Amniotic epithelial cell (primary cell): ENCODE measurements around the gene NME4.
"Not testable (repeated sequence)": the region's sequence is repeated elsewhere in the genome, so short reads cannot be mapped to it uniquely, and the experiment has no call there.

Source experiments
- DNase-seq: peaks from one replicate; pipeline ENCODE4 v3.0.0-alpha.2; 2010; ENCODE audit warnings: low read depth

The NME4 gene

GRCh38 chr16:377419-377951 is 19.5 kb upstream of the NME4 start:
- DNase-seq, result no peak

GRCh38 chr16:378113-378820 is 18.7 kb upstream of the NME4 start:
- DNase-seq, result not testable (repeated sequence)

DNA sequence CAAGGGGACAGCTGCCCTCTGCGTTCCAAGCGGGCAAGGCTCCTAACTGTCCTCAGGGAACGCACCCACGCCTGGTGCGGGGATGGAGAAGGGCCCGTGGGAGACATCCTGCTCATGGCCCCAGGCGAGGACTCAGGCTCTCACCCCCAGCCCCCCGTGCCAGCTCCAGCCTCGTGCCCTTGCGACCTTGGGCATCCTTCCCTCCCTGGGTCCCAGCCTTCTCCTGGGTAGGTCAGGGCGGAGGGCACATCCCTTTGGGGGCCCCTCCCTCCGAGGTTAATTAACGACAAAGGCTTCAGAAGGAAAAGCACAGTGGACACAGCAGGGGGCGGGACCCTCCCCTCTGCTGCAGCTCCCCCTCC is 18.2 kb upstream of the NME4 start:
- no peak for DNase-seq

DNA sequence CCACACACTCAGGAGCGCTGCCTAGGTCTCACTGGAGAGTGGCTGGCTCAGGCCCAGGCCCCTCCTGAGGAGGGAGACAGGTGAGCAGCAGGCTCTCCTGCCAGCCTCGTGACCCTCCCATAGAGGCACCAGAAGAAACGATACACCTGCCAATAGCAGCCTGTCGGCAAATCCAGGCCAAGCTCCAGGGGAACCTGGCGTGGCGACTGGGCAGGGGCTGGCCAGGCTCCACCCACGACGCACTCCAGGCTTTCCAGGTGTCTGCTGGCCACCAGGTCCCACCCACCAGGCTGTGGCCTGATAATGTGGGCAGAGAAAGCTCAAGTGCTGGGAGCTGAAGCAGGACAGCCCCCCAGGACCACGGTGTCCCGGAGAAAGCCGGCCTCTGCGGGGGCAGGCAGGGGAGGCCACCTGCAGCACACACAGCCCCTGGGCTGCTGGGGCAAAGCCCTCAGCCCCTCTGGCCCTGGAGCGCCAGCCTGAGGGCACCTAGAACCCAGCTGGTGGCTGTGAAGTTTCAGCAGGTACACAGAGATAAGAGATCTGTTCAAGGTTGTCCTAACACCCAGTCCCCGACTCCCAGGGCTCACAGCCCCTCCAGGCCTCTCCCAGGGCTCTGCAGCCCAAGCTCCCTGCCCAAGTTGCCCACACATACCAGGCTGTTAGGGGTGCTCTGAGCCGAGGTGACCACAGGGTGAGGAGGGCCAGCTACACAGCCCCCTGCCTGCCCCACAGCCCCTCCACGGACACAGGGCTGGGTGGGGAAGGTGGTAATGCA is 17.6 kb upstream of the NME4 start:
- DNase-seq, result no peak

DNA sequence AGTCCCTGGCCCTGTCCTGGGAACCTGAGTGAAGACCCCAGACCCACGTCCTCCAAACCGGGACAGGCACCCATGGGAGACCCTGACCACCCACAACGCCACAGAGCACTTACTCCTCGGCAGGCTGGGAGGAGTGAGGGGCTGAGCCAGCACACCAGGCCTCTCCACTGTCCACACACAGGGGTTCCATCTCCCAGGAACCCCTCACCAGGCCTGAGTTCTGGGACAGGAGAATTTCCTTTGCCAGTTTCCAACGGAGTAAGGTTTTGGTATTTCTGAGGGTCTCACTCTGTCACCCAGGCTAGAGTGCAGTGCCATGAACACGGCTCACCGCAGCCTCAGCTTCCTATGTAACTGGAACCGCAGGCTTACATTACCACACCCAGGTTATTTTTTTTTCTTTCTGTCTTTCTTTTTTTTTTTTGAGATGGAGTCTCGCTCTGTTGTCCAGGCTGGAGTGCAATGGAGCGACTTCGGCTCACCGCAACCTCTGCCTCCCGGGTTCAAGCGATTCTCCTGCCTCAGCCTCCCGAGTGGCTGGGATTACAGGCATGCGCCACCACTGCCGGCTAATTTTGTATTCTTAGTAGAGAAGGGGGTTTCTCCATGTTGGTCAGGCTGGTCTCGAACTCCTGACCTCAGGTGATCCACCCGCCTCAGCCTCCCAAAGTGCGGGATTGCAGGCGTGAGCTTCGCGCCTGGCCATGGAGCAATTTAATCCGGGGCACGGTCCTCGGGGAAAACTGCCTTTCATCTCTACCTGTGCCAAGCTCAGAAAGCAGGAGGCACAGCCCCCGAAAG is 16.8 kb upstream of the NME4 start:
- DNase-seq, result no peak

- no peak for DNase-seq
These were observed 16.3 kb upstream of the NME4 start for GRCh38 chr16:380762-381011.

GRCh38 chr16:381012-381788 is 15.8 kb upstream of the NME4 start:
- DNase-seq, result no peak

DNA sequence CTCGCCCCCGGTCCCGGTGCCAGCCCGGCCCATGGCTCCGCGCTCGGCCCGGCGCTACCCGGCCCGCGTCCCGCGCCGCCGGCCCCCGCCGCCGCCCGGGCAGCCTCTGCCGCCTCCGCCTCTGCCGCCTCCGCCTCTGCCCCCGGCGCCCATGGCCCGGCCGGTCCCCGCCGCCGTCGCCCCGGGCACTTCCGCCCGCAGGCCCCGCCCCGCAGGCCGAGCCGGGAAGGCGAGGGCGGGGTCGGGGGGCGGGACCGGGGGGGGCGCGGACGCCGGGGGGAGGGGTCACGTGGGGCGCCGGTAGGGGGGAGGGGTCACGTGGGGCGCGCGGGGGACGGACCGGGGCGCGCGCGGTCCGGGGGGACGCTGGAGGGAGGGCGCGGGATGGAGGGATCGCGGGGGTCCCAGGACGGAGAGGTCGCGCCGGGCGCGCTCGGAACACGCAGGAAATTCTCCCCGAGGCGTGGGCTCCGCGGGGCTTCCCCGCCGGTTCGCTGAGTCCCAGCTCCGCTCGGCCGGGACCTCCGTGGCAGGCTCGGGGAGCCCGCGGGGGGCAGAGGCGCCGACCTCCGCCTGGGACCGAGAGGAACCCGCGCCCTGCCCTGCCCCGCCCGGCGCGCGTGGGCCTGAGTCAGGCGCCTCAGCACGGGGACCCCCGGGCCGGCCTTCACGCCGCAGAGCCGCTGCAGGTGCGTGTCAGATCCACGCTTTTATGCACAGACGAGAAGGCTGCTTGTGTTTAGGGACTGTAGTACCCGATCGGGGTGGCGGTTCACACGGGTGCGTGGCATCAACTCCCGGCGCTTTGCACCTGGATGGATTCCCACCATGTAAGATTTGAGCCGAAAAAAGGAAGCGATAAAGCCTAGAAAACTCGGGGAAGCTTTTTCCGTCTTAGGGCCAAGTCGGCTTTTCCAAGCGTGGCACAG is 14.9 kb upstream of the NME4 start, which contains the start of gene PGAP6:
Gene PGAP6 (minus strand): TSS at position 190 of the 929 bp plus-strand sequence. CDS start 157 bp downstream, at position 33.
- DNase-seq, result peak; percentile 18

GRCh38 chr16:383326-384051 is 13.5 kb upstream of the NME4 start:
- DNase-seq, result no peak

DNA sequence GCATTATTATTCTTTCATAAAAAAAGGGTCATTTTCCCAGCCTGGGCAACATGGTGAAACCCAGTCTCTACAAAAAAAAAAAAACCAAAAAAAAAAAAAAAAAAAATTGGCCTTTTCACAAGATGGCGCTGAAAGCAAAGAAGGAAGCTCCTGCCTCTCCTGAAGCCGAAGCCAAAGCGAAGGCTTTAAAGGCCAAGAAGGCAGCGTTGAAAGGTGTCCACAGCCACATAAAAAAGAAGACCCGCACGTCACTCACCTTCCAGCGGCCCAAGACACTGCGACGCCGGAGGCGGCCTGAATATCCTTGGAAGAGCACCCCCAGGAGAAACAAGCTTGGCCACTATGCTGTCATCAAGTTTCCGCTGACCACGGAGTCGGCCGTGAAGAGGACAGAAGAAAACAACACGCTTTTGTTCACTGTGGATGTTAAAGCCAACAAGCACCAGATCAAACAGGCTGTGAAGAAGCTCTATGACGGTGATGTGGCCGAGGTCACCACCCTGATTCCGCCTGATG is 10.3 kb upstream of the NME4 start:
- peak; percentile 25 for DNase-seq

DNA sequence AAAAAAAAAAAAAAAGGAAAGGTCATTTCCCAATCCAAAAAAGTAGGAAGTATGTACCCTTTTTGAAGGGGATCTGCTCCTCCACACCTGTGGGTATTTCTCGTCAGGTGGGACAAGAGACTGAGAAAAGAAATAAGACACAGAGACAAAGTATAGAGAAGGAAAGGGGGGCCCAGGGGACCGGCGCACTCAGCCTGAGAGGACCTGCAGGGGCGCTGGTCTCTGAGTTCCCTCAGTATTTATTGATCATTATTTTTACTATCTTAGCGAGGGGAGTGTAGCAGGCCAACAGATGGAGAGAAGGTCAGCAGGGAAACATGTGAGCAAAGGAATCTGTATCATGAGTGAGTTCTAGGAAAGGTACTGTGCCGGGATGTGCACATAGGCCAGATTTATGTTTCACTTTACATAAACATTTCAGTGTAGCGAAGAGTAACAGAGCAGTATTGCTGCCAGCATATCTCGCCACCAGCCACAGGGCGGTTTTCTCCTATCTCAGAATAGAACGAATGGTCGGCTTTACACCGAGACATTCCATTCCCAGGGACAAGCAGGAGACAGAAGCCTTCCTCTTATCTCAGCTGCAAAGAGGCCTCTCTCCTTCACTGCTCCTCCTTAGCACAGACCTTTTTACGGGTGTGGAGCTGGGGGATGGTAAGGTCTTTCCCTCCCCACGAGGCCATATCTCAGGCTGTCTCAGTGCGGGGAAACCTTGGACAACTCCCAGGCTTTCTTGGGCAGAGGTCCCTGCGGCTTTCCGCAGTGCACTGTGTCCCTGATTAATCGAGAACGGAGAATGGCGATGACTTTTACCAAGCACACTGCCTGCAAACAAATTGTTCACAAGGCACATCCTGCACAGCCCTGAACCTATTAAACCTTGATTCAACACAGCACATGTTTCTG is 9.0 kb upstream of the NME4 start:
- peak; percentile 98 for DNase-seq

GRCh38 chr16:389352-389751 is 7.6 kb upstream of the NME4 start:
- no peak for DNase-seq

GRCh38 chr16:391885-392335 is 5.1 kb upstream of the NME4 start:
- DNase-seq, result peak; percentile 92

DNA sequence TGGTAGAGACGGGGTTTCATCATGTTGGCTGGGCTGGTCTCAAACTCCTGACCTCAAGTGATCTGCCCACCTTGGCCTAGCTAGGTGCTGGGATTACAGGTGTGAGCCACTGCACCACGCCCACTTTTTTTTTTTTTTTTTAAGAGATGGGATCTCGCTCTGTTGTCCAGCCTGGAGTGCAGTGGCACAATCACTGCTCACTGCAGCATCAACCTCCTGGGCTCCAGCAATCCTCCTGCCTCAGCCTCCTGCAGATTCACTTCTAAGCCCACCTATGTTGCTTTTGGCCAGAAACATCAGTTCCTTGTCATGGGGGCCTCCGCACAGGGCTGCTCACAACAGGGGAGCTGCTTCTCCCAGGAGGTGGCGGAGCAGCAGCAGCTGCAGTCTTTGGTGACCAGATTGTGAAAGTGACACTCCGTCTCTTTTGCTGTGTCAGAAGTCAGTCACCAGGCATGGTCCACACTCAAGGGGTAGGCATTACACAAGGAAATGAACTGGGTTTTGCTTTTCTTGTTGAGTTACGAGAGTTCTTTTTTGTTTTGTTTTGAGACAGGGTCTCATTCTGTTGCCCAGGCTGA is 4.5 kb upstream of the NME4 start:
- no peak for DNase-seq

GRCh38 chr16:396199-396598 is 800 bp upstream of the NME4 start:
- DNase-seq, result no peak

DNA sequence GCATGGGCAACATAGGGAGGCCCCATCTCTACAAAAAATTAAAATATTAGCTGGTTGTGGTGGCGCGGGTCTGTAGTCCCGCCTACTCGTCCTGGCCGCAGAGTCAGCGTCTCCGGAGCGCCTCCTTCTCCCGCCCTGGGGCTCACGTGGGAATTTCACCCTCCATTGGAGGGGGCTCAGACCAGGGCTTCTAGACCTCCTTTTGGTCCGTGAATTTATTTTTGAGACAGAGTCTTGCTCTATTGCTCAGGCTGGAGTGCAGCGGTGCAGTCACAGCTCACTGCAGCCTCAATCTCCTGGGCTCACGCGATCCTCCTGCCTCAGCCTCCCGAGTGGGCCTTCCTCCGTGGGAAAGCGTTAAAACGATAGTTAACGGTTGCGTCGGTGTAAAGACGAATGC is 394 bp upstream of the NME4 start:
- DNase-seq, result peak; percentile 36

DNA sequence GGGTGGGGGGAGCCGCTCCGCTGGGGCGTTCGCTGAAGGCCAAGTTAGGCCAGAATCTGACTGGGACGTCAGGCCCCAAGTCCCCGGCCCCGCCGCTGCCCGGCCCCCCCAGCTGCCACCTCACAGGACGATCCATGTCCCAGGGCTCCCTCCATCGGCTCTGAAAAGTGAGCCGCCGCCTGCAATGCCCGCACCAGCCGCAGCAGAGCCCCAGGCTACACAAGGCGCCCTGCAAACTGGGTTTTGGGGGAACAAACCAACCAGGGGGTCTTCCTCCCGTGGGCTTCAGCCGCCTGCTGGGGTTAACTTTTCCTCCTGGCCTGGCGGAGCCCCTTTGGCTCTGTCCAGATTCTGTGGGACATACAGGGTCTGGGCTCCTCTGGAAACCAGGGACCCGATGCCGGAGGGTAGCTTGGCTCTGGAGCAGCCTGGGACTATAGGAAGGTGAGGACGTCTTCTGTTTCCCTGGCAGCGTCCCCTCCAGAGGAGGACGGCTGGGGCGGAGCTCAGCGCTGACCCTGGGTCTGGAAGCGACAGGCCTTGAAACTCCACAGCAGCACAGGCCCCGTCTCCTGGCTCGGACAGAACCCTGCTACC is 835 bp downstream of the NME4 start:
- peak; percentile 50 for DNase-seq
